ENCODE data around the gene SH3BGRL2. TPM values are rescaled to one million over a fixed set of nuclear protein-coding genes. Genes with fewer than 3 reads are reported as not detected.
A peak's percentile ranks its signal among the peaks of the same experiment; 100 is the strongest.

Gene SH3BGRL2
- total and polyA plus RNA-seq, 2 experiments from 2014 or later, result 8.4 to 24.5 TPM

GRCh38 chr6:79605968-79606764 is 25.0 kb upstream of the SH3BGRL2 start:
- Mint-ChIP-seq H3K4me3 (no peak overlapping the region), H3K36me3 (ENCODE audit: low read depth) (no peaks in the 10 kb centered on the region), H3K27me3 (ENCODE audit: insufficient read depth, low read depth, poor library complexity) (no peaks in the 10 kb centered on the region), H3K27ac (no peak overlapping the region), H3K4me1 (no peaks in the 10 kb centered on the region), H3K9me3 (no peaks in the 10 kb centered on the region)
- no peak overlapping the region for H3K27ac ChIP-seq (ENCODE audit: low read depth)
- TF ChIP-seq CTCF (conservative IDR thresholded peaks at IDR 0.05; ENCODE audit: low read depth in 2 of 2), result no peak
- no peak for TF ChIP-seq CREB1 (CRISPR knock-in tag; IDR thresholded peaks at IDR 0.05; ENCODE audit: low read depth)
- H3K4me3 ChIP-seq, result no peak overlapping the region
- no peaks in the 10 kb centered on the region for H3K27me3 ChIP-seq (ENCODE audit: insufficient read depth)
- no peaks in the 10 kb centered on the region for H3K4me1 ChIP-seq (ENCODE audit: insufficient read depth)
- H3K36me3 ChIP-seq (ENCODE audit: insufficient read depth), result no peaks in the 10 kb centered on the region
- no peaks in the 10 kb centered on the region for H4K20me1 ChIP-seq (replicated peaks; ENCODE audit: insufficient read depth)
- H3K4me2 ChIP-seq, result no peak overlapping the region
- H3F3A ChIP-seq (replicated peaks; ENCODE audit: low read depth), result no peaks in the 10 kb centered on the region
- ATAC-seq (peak; percentile 72), DNase-seq (ENCODE audit: low spot score) (peak; percentile 52)
- H3K9me2 ChIP-seq (ENCODE audit: insufficient read depth), result no peaks in the 10 kb centered on the region
- H2AFZ ChIP-seq, result no peak overlapping the region
- no peaks in the 10 kb centered on the region for H3K79me2 ChIP-seq (replicated peaks; ENCODE audit: insufficient read depth)

- no peaks in the 10 kb centered on the region for H4K20me1 ChIP-seq (replicated peaks; ENCODE audit: insufficient read depth)
- no peak for ATAC-seq
- Mint-ChIP-seq H3K4me3 (no peak overlapping the region), H3K4me1 (no peaks in the 10 kb centered on the region), H3K36me3 (ENCODE audit: low read depth) (no peaks in the 10 kb centered on the region), H3K27ac (no peak overlapping the region), H3K9me3 (no peaks in the 10 kb centered on the region), H3K27me3 (ENCODE audit: insufficient read depth, low read depth, poor library complexity) (no peaks in the 10 kb centered on the region)
- H3K27ac ChIP-seq (ENCODE audit: low read depth), result no peak overlapping the region
- no peaks in the 10 kb centered on the region for H3K9me2 ChIP-seq (ENCODE audit: insufficient read depth)
- no peaks in the 10 kb centered on the region for H3K27me3 ChIP-seq (ENCODE audit: insufficient read depth)
- no peak overlapping the region for H3K4me3 ChIP-seq
- H3K36me3 ChIP-seq (ENCODE audit: insufficient read depth), result no peaks in the 10 kb centered on the region
- no peak overlapping the region for H3K4me2 ChIP-seq
- DNase-seq (ENCODE audit: low spot score), result no peak
- H3K79me2 ChIP-seq (replicated peaks; ENCODE audit: insufficient read depth), result no peaks in the 10 kb centered on the region
- no peaks in the 10 kb centered on the region for H3F3A ChIP-seq (replicated peaks; ENCODE audit: low read depth)
- no peaks in the 10 kb centered on the region for H3K4me1 ChIP-seq (ENCODE audit: insufficient read depth)
- no peak overlapping the region for H2AFZ ChIP-seq
- no peak for TF ChIP-seq CTCF (conservative IDR thresholded peaks at IDR 0.05; ENCODE audit: low read depth in 2 of 2)
- TF ChIP-seq ETS1 (IDR thresholded peaks at IDR 0.05), result no peak
- TF ChIP-seq CREB1 (CRISPR knock-in tag; IDR thresholded peaks at IDR 0.05; ENCODE audit: low read depth), result no peak
- no peak for TF ChIP-seq EZH2phosphoT487 (IDR thresholded peaks at IDR 0.05; ENCODE audit: unreplicated experiment)
- no peak for TF ChIP-seq NANOG (IDR thresholded peaks at IDR 0.05; ENCODE audit: borderline replicate concordance)
- TF ChIP-seq REST (IDR thresholded peaks at IDR 0.05; ENCODE audit: unreplicated experiment), result no peak
- no peak for TF ChIP-seq JUNB (IDR thresholded peaks at IDR 0.05; ENCODE audit: unreplicated experiment)
- no peak for TF ChIP-seq EZH2 (IDR thresholded peaks at IDR 0.05; ENCODE audit: low read depth, unreplicated experiment)
- no peak for TF ChIP-seq POLR2AphosphoS5 (IDR thresholded peaks at IDR 0.05; ENCODE audit: low read depth)
Measured at GRCh38 chr6:79607000-79607399, 24.1 kb upstream of the SH3BGRL2 start.
